Measurements from ENCODE around the gene DRGX. TPM values are rescaled to one million over a fixed set of nuclear protein-coding genes. Genes with fewer than 3 reads are reported as not detected.

Gene DRGX
- total RNA-seq, 1 donor from 2014 or later = not detected

- no peak for DNase-seq
Observed at GRCh38 chr10:49334964-49335363, 60.9 kb downstream of the DRGX start.

GRCh38 chr10:49333192-49333591, 62.7 kb downstream of the DRGX start:
- DNase-seq = no peak

- no peak for DNase-seq
Observed at GRCh38 chr10:49332768-49333167, 63.1 kb downstream of the DRGX start.

GRCh38 chr10:49332333-49332732, 63.6 kb downstream of the DRGX start:
- DNase-seq = no peak

- no peak for DNase-seq
Observed at GRCh38 chr10:49331431-49331830, 64.5 kb downstream of the DRGX start.

GRCh38 chr10:49330127-49330665, 65.7 kb downstream of the DRGX start:
- DNase-seq = no peak

GRCh38 chr10:49329146-49329505, 66.8 kb downstream of the DRGX start:
- no peak for DNase-seq

- DNase-seq = no peak
Observed at GRCh38 chr10:49328401-49329145, 67.3 kb downstream of the DRGX start.

- DNase-seq = no peak
Observed at GRCh38 chr10:49327036-49327813, 68.7 kb downstream of the DRGX start.

- DNase-seq = no peak
Observed at GRCh38 chr10:49325916-49326783, 69.7 kb downstream of the DRGX start.

- DNase-seq = no peak
Observed at GRCh38 chr10:49325131-49325915, 70.6 kb downstream of the DRGX start.

- DNase-seq = no peak
Observed at GRCh38 chr10:49324711-49325110, 71.2 kb downstream of the DRGX start.

GRCh38 chr10:49323896-49324270, 72.0 kb downstream of the DRGX start:
- no peak for DNase-seq

- no peak for DNase-seq
Observed at GRCh38 chr10:49323171-49323895, 72.6 kb downstream of the DRGX start.

GRCh38 chr10:49322371-49323170, 73.3 kb downstream of the DRGX start:
- DNase-seq = no peak

GRCh38 chr10:49321021-49321420, 74.9 kb downstream of the DRGX start:
- DNase-seq = no peak

GRCh38 chr10:49320191-49320590, 75.7 kb downstream of the DRGX start:
- DNase-seq = no peak

- no peak for DNase-seq
Observed at GRCh38 chr10:49319206-49319605, 76.7 kb downstream of the DRGX start.

- no peak for DNase-seq
Observed at GRCh38 chr10:49318755-49319154, 77.1 kb downstream of the DRGX start.

- DNase-seq = no peak
Observed at GRCh38 chr10:49318028-49318427, 77.9 kb downstream of the DRGX start.

- DNase-seq = no peak
Observed at GRCh38 chr10:49314806-49315205, 81.1 kb downstream of the DRGX start.

Measured in dermis blood vessel endothelial cell (primary cell).